GM20431 (cell line): ENCODE results near the gene THAP8.
"Not testable (repeated sequence)": the region's sequence is repeated elsewhere in the genome, so short reads cannot be mapped to it uniquely, and the experiment has no call there.

Experiments used
- in situ Hi-C: fragments of 300-500 bp; cut with MseI, MboI; formaldehyde crosslinking; loops from one replicate; pipeline ENCODE4 v1.15.0; 2020; ENCODE audit warnings: low sequenced_read_pairs; ENCODE audit not compliant: unreplicated experiment

THAP8 gene

GRCh38 chr19:36072081-36072480 lies 18.0 kb upstream of the THAP8 start:
- in situ Hi-C loops, result no loop called here

- in situ Hi-C loops, result not testable (repeated sequence)
These were observed 14.9 kb upstream of the THAP8 start for GRCh38 chr19:36068810-36069499.

- in situ Hi-C loops, result no loop called here
These were observed 13.6 kb upstream of the THAP8 start for GRCh38 chr19:36067681-36068080.

GRCh38 chr19:36064826-36065225 lies 10.7 kb upstream of the THAP8 start:
- in situ Hi-C loops, result no loop called here

GRCh38 chr19:36061367-36061766 lies 7.3 kb upstream of the THAP8 start:
- in situ Hi-C loops, result no loop called here

- in situ Hi-C loops, result no loop called here
These were observed 6.3 kb upstream of the THAP8 start for GRCh38 chr19:36060430-36060829.

- in situ Hi-C loops, result no loop called here
These were observed 5.3 kb upstream of the THAP8 start for GRCh38 chr19:36059180-36059910.

GRCh38 chr19:36058481-36059179 lies 4.5 kb upstream of the THAP8 start:
- in situ Hi-C loops, result no loop called here

- in situ Hi-C loops, result no loop called here
These were observed 925 bp upstream of the THAP8 start, which contains the start of gene WDR62 for GRCh38 chr19:36054733-36055686. WDR62 (plus strand) TSS chr19:36054897; CDS start chr19:36054972, 75 bp downstream.

- in situ Hi-C loops, result no loop called here
These were observed 2.4 kb downstream of the THAP8 start for GRCh38 chr19:36051637-36052036.

GRCh38 chr19:36051236-36051635 lies 2.8 kb downstream of the THAP8 start:
- in situ Hi-C loops, result no loop called here

GRCh38 chr19:36049080-36049698 lies 4.9 kb downstream of the THAP8 start:
- in situ Hi-C loops, result no loop called here

- in situ Hi-C loops, result no loop called here
These were observed 6.2 kb downstream of the THAP8 start for GRCh38 chr19:36047835-36048234.

GRCh38 chr19:36046443-36047050 lies 7.5 kb downstream of the THAP8 start:
- in situ Hi-C loops, result no loop called here

- in situ Hi-C loops, result no loop called here
These were observed 10.1 kb downstream of the THAP8 start for GRCh38 chr19:36043952-36044351.

GRCh38 chr19:36041831-36042230 lies 12.3 kb downstream of the THAP8 start:
- in situ Hi-C loops, result no loop called here

- in situ Hi-C loops, result not testable (repeated sequence)
These were observed 13.0 kb downstream of the THAP8 start for GRCh38 chr19:36041092-36041491.

- in situ Hi-C loops, result no loop called here
These were observed 13.6 kb downstream of the THAP8 start for GRCh38 chr19:36040495-36040894.
